Measurements from ENCODE around the gene ARHGAP42. TPM values are rescaled to one million over a fixed set of nuclear protein-coding genes. Genes with fewer than 3 reads are reported as not detected.

The ARHGAP42 gene
- total and polyA plus RNA-seq, 2 of the 4 experiments (the other 2 are of a cell fraction) = 2.9 to 7.3 TPM

GRCh38 chr11:100889758-100890157, 202.7 kb downstream of the ARHGAP42 start:
- peak overlapping the region; percentile 67 for H4K5ac ChIP-seq (ENCODE audit: low read depth, low read length)
- H3K4me1 ChIP-seq (ENCODE audit: control insufficient read depth, insufficient read depth, low read length) = peaks cover 6% of the 10 kb centered on the region
- H2BK5ac ChIP-seq (ENCODE audit: low read depth, low read length, poor library complexity, severe bottlenecking) = no peak overlapping the region
- peak overlapping the region; percentile 54; the same call in 1 of the 3 replicates for H2BK15ac ChIP-seq (ENCODE audit: low read depth, low read length)
- in situ Hi-C loops (cut with MboI; ENCODE audit: low sequenced_read_pairs) (no loop called here), intact Hi-C loops (cut with micrococcal nuclease) (loop anchor here (2.0 kb wide), 1 partner anchor 13 kb away; no protein-coding TSS in a partner anchor), dilution Hi-C loops (cut with HindIII; ENCODE audit: low sequenced_read_pairs, unreplicated experiment) (no loop called here)
- H3K4ac ChIP-seq (ENCODE audit: low read depth, low read length) = peak overlapping the region; percentile 72
- no peak for ATAC-seq (ENCODE audit: low read depth)
- H3K4me3 ChIP-seq (ENCODE audit: insufficient read depth, low read depth, low read length) = no peak overlapping the region
- CTCF ChIA-PET = no interaction called here
- peak overlapping the region in 1 of 2 experiments; percentile 10; a peak in 1 of 4 replicates for H4K8ac ChIP-seq (ENCODE audit: low read depth in 2 of 2, low read length in 2 of 2)
- H3K9me1 ChIP-seq (ENCODE audit: insufficient read depth, low read length) = peaks cover 6% of the 10 kb centered on the region
- peaks cover 2 to 11% of the 10 kb centered on the region in 2 experiments; a peak in 3 of 4 replicates for H3K79me1 ChIP-seq (ENCODE audit: low read depth in 1 of 2, low read length in 2 of 2)
- POLR2A ChIA-PET (ENCODE audit: unreplicated experiment) = no interaction called here
- no peak overlapping the region for H2AK9ac ChIP-seq (replicated peaks; ENCODE audit: low read depth, low read length, poor library complexity)
- H4K91ac ChIP-seq (ENCODE audit: insufficient read depth, low read depth, low read length) = 0 out of 2 replicates have a peak overlapping the region, but pooled peaks have one; percentile 25
- H2AFZ ChIP-seq (replicated peaks; ENCODE audit: low read length, poor library complexity) = no peak overlapping the region
- H2BK20ac ChIP-seq (ENCODE audit: low read depth, low read length) = peak overlapping the region; percentile 62
- no peaks in the 10 kb centered on the region for H4K20me1 ChIP-seq (ENCODE audit: insufficient read depth, low read length)
- BruUV-seq (replicated peaks) = no TSS peak
- peak overlapping the region; percentile 80 for H3K18ac ChIP-seq (ENCODE audit: low read depth, low read length)
- H3K9me3 ChIP-seq (ENCODE audit: control insufficient read depth, insufficient read depth, low read length) = no peaks in the 10 kb centered on the region
- peak overlapping the region; percentile 57; the same call in 1 of the 2 replicates for H2AK5ac ChIP-seq (ENCODE audit: low read depth, low read length)
- H3K27ac ChIP-seq (ENCODE audit: insufficient read depth, low read length) = peak overlapping the region; percentile 20; the same call in 1 of the 2 replicates
- no peak for DNase-seq
- H3K9ac ChIP-seq (ENCODE audit: low read depth, low read length) = no peak overlapping the region
- no CpG with 5 or more reads among the region's 2 CpGs for WGBS, 2 experiments (ENCODE audit: extremely low coverage in 2 of 2, insufficient read length in 1 of 2)
- TF ChIP-seq USF2 (IDR thresholded peaks at IDR 0.05; ENCODE audit: low read depth, low read length) (no peak), BHLHE40 (IDR thresholded peaks at IDR 0.05; ENCODE audit: low read depth, low read length) (no peak), RFX5 (IDR thresholded peaks at IDR 0.05; ENCODE audit: low read depth, low read length) (no peak), MXI1 (IDR thresholded peaks at IDR 0.05; ENCODE audit: borderline replicate concordance, low read depth, low read length) (no peak), CTCF (conservative IDR thresholded peaks at IDR 0.05; ENCODE audit: low read depth, low read length) (no peak), CEBPB (IDR thresholded peaks at IDR 0.05; ENCODE audit: low read depth, low read length) (no peak), MAFK (IDR thresholded peaks at IDR 0.05; ENCODE audit: low read depth, low read length) (no peak), CHD1 (IDR thresholded peaks at IDR 0.05; ENCODE audit: low read depth, low read length) (no peak), RCOR1 (IDR thresholded peaks at IDR 0.05; ENCODE audit: insufficient replicate concordance, low read length) (no peak), SMC3 (IDR thresholded peaks at IDR 0.05; ENCODE audit: low read depth, low read length) (no peak), FOS (IDR thresholded peaks at IDR 0.05; ENCODE audit: low read depth, low read length) (no peak), POLR2A (IDR thresholded peaks at IDR 0.05; ENCODE audit: low read depth, low read length) (no peak), NFE2L2 (IDR thresholded peaks at IDR 0.05; ENCODE audit: low read depth, low read length) (no peak), MAZ (IDR thresholded peaks at IDR 0.05; ENCODE audit: borderline replicate concordance, low read depth, low read length) (no peak)
- TF ChIP-seq, protein P1, sequence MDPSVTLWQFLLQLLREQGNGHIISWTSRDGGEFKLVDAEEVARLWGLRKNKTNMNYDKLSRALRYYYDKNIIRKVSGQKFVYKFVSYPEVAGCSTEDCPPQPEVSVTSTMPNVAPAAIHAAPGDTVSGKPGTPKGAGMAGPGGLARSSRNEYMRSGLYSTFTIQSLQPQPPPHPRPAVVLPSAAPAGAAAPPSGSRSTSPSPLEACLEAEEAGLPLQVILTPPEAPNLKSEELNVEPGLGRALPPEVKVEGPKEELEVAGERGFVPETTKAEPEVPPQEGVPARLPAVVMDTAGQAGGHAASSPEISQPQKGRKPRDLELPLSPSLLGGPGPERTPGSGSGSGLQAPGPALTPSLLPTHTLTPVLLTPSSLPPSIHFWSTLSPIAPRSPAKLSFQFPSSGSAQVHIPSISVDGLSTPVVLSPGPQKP (IDR thresholded peaks at IDR 0.05; ENCODE audit: borderline replicate concordance, low read depth, low read length) = no peak
- peak overlapping the region; percentile 50 for H2BK120ac ChIP-seq (ENCODE audit: low read depth, low read length)
- no peak overlapping the region; the same call in 1 of the 2 replicates for H3K14ac ChIP-seq (replicated peaks; ENCODE audit: low read depth, low read length)
- no peaks in the 10 kb centered on the region for H3K27me3 ChIP-seq (ENCODE audit: control insufficient read depth, insufficient read depth, low read length)
- H3K56ac ChIP-seq (ENCODE audit: extremely low read depth, insufficient read depth, low read length) = no peak overlapping the region
- no peaks in the 10 kb centered on the region for H3K36me3 ChIP-seq (ENCODE audit: control insufficient read depth, insufficient read depth, low read length)
- no peak overlapping the region for H3K23ac ChIP-seq (ENCODE audit: low read depth, low read length)
- no peak overlapping the region for H3K4me2 ChIP-seq (ENCODE audit: low read depth, low read length)

Measured in IMR-90 (cell line).